Limb (tissue), 2 donors: ENCODE data around the gene TTC33.
A peak's percentile ranks its signal among the peaks of the same experiment; 100 is the strongest.
"Not testable (repeated sequence)": the region's sequence is repeated elsewhere in the genome, so short reads cannot be mapped to it uniquely, and the experiment has no call there.

Experiments
- DNase-seq, 2 donors: peaks; one replicate each; pipeline ENCODE4 v3.0.0-alpha.2; 2016; ENCODE audit errors: extremely low spot score in 2 of 2

Gene TTC33

DNA sequence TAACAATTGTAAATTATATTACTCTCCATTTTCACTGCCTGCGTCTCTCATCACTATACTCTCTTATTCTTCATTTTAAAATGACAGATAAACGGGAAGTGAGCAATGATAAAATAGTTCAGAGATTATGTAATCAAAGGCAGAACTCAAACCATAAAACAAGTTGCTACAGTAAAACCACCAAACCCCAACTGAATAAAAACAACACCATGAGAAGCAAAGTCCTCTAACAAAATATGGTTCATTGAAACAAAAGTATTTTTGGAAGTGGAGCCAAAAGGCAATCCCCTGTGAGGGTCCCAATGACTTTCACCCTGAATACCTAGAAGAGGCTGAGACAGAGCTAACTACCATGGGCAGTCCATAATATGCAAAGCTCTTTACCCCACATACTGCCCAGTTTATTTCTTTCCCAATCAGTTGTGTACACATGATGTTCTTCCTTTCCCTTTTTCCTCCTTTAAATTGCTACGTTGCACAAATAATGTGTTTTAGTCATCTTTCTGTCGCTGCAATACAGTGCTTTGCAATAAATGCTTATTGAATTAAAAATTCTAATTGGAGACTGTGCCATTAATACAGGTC, 140.1 kb downstream of the TTC33 start:
- no peak for DNase-seq

DNA sequence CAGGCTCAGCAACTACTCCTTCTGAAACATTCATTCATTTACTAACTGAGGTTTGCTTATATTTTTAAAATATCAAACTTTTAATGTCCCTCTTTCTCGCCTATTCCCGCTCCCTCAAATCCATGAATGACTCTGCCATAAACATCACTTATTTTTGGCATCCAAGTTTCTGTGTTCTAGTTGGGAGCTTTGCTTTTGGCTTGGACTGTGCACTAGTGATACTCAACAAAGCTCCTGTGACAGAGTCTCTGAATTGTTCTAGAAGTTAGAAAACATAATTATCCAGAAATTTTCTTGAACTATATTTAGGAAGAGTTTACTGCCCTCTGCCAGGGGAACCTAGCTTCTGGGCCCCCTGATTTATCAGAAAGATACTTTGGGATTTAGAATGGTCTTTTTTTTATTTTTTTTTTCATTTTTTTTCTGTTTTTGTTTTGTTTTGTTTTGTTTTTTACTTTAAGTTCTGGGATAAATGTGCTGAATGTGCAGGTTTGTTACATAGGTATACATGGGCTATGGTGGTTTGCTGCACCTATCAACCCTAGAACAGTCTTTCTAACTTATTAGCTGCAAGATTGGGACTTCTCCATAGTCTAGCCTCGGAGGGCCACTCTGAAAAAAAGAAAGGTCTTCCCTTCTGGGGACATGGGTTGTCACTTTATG, 140.7 kb downstream of the TTC33 start:
- DNase-seq, result no peak

DNA sequence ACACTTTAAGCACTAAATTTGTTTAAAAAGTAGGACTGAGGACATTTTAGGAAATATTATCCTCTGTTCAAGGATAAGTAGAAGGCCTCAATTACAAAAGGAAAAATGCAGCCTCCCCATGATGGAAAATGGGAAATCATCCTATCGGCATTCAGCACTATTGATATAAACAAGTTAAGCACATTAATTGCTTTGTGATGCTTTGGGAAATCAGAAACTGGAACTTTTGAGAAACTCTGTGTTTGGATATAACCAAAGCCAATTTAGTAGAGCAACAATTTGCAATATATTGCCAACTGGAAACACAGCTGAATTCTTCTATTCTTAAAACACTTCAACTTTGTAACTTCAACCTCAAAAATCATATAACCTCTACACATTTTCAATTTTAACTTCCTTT, 141.3 kb downstream of the TTC33 start:
- DNase-seq, result no peak

DNA sequence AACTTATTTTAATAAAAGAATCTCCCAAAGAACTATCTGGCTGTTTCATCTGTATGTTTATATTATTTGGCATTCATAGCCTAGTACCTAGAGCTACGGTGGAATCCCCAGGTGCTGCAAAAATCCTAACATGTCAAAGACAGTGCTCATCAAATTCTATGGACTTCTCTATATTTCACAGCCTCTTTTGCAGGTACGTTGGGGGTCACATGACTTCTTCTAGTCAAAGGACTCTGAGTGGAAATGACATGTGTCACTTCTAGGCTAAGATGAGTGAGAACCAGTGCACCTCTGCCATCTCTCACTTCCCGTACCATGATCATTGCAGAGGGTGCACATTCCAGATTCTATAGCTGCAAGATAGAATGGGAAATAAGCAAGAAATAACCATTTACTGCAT, 148.6 kb downstream of the TTC33 start:
- DNase-seq, result no peak

DNA sequence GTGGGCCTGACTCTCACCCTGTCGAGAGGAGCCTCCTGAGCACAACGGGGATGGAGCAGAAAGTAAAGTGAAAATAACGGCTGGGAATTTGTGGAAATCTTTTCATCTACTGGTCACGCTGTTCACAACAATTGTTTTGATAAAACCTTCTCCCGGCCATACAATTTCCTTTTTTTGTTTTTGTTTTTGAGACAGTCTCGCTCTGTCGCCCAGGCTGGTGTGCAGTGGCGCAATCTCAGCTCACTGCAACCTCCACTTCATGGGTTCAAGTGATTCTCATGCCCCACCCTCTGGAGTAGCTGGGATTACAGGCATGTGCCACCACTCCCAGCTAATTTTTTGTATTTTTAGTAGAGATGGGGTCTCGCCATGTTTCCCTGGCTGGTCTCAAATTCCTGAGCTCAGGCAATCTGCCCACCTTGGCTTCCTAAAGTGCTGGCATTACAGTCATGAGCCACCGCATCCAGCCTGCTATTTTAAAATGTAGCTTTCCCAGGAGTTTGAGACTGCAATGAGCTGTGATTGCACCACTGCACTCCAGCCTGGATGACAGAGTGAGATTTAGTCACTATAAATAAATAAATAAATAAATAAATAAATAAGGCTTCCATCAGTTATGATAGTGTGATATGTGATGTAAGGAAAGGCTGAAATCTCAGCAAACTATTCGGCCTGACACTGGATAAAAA, 149.5 kb downstream of the TTC33 start:
- no peak for DNase-seq

DNA sequence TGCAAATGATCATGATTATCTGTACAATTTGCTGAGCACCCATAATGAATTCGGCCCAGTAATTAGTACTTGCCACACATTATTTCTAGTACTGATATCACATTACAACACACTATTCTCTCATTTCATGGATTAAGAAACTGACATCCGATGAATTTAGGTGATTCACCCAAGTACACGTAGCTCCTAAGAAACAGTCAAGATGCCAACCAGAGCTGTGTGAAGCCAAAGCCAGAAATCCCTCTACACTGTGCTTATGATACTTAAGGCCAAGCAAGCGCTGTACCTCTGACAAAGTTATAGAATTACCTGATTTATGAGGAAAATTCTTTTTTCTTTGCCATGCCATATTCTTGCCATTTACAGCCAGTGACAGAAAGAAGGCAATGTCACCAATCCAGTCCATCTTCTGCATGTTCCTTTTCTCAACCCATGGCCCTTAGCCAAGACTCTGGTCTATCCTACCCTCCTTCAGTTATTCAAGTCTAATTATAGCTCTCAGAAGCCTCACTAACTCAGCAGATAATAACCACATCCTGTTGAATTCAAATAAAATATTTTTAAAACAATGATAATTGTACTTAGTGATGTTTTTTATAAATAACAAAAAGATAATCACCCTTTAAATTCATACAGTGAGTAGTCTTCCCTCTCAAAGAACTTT, 150.3 kb downstream of the TTC33 start:
- DNase-seq, result no peak

DNA sequence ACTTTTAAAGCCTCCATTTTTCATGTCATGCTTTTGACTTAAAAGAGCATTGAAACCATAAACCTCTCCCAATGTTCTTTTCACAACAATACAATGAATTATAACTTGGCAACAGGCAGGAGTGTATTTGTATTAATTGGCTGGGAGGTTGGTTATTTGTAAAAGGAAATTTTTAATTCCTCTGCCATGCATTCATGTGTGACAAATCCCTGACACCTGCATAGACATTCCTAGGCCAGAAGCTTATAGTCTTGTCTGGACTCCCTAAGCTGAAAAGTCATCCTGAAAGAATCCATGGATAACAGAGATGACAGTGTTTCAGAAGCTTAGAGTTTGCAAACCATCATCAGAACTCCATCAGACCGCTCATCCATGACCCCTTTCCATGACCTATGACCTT, 152.4 kb downstream of the TTC33 start:
- peak in 1 of 2 donors; percentile 44 for DNase-seq

DNA sequence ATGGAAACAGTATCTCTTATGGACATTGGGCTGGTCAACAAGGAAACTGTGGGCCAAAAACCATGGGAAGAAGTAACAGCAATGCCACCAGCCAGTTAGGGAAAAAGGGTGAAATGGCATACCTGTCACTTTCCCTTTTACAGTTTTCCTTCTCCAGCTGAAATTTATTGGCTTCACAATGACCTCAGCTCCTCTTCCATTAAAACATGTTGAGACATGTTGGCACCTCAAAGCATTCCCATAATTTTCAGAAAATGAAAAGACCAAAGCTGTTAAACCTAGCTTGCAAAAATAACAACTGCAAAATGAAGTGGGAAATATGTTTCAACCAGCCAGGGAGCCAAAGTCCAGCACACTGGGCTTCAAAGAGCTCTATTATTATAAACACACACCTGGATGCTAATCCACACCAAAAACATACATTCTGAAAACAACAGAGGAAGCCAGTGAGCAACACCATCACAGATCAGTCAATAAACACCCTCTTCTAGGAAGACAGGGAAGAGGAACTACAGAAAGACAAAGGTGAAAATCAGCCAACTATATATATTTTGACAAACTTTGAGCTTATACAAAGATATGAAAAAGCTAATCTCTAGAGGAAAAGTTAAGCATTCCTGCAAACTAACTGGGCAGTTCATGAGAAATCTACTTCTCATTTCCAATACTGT, 154.4 kb downstream of the TTC33 start:
- DNase-seq, result no peak

DNA sequence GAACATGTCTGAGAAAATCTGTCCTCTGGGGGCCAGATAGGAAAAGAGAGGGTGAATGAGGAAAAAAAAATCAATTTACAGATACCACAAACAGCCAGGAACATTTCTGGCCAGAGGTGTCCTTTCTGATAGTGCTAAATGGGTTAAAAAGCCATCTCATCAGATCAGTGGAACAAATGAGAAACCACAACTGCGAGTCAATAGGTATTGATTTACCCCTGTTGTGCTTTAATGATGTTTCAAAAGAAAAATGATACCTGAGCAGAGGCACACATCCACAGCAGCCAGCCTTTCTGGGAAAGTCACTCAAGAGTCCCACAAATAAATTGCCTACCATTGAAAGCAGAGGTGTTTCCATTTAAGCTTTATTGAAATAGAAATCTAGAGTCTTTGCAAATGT, 155.4 kb downstream of the TTC33 start:
- no peak for DNase-seq

DNA sequence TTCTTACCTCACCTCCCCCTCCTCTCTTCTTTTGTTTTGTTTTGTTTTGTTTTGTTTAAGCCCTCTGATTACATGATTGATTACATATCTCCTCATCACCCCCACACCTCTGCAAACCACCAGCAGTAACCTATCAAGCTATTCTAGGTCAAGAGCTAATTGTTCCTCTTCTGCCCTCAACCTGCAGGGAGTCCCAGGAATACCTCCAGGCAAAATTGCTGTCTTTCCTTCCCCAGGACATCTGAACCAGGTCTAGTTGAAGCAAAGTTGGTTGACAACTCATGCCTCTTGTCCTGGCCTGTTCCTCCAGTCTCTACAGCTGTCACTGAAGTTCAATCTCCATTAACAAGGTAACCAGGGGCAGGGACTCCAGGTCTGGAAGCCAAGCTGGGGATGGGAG, 156.1 kb downstream of the TTC33 start:
- no peak for DNase-seq

DNA sequence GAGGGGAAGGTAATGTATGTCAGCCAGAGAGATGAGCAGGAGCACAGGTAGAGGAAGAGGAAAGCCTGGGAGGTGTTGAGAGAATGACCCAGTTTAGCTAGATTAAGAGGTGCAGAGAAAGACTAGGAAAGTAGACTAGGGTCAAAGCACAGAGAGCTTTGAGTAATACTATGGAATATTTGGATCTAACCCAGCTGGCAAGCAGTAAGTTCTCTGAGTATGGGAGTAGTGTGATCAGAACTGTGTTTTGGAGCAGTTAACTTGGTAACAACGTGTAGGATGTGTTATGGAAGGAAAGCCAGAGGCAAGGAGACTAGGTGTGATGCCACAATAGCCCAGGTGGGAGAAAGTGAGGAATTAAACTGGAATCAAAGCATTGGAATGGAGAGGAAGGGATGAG, 160.9 kb downstream of the TTC33 start:
- no peak for DNase-seq

DNA sequence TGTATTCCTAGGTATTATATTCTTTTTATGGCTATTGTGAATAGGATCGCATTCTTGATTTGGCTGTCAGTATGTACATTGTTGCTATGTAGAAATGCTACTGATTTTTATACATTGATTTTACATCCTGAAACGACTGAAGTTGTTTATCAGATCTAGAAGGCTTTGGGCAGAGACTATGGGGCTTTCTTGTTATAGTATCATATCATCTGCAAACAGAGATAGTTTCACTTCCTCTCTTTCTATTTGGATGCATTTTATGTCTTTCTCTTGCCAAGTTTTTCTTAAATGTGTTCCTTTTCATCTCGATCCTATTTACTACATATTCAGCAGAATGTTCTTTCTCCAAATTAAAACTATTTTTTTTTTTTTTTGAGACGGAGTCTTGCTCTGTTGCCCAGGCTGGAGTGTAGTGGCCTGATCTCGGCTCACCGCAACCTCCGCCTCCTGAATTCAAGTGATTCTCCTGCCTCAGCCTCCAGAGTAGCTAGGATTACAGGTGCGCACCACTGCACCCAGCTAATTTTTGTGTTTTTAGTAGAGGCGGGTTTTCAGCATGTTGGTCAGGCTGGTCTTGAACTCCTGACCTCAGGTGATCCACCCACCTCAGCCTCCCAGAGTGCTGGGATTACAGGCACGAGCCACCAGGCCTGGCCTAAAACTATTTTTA, 163.9 kb downstream of the TTC33 start:
- DNase-seq, result not testable (repeated sequence)

DNA sequence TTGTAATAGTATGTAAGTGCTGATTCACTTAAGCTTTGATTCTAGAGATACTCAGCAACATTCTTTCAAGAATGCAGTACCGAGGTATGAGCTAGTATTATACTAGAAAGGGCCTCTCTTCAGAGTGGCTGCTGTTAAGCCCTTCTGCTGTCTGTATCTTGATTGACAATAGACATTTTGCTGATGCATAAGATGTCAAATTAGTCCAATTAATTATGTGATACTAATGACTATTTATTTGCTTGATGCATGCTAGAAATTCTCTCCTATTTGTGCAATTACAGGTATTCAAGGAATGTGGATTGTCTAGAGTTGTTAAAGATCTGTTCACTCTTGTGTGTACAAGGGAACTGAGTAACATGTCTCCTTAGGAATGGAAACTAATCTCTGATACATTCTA, 168.4 kb downstream of the TTC33 start:
- no peak for DNase-seq

DNA sequence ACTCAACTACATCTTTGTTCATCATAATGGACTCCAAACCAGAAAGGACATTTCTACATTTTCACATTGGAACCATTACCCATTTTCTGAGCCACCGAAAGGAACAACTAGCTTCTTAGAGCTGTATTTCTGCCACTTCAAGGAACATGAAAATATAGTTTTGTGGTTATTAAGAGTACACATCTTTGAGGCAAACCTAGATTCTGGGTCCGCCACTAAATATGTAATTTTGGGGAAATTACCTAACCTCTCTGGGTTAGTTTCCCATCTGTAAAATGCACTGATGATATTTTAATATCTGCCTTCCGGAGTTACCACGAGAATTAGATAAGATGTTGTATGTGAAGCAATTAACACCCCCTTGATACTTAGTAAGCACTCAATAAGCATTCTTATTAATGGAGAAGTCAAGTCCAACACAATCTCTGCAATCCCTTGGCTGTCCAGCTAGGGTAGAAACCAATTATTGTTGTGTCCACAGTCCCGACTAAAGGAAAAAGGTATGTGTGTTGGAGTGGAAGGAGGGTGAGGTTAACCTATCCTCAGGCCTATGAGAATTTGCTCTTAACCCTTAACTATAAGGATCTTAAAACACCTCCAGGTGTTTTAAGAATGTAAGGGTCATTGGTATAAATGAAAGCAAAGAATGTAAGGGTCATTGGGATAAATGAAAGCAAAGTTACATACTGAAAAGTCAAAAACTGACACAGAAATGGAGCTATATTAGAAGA, 170.1 kb downstream of the TTC33 start:
- no peak for DNase-seq

DNA sequence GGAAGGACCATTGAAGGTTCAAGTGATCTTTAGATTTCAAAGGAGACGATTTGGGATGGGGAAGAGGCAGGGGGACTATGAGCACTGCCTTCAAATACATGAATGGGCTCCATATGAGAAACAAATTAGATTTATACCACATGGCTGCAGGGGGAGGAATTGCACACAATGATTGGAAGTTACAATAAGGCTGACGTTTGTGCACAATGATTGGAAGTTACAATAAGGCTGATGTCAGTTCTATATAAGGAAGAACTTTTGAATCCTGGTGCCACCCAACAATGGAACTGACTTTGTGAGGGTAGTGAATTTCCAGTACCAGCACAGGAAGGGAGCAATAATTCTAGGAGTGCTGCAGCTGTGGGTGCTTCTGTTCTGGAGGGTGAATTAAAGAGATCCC, 171.7 kb downstream of the TTC33 start:
- DNase-seq, result no peak

DNA sequence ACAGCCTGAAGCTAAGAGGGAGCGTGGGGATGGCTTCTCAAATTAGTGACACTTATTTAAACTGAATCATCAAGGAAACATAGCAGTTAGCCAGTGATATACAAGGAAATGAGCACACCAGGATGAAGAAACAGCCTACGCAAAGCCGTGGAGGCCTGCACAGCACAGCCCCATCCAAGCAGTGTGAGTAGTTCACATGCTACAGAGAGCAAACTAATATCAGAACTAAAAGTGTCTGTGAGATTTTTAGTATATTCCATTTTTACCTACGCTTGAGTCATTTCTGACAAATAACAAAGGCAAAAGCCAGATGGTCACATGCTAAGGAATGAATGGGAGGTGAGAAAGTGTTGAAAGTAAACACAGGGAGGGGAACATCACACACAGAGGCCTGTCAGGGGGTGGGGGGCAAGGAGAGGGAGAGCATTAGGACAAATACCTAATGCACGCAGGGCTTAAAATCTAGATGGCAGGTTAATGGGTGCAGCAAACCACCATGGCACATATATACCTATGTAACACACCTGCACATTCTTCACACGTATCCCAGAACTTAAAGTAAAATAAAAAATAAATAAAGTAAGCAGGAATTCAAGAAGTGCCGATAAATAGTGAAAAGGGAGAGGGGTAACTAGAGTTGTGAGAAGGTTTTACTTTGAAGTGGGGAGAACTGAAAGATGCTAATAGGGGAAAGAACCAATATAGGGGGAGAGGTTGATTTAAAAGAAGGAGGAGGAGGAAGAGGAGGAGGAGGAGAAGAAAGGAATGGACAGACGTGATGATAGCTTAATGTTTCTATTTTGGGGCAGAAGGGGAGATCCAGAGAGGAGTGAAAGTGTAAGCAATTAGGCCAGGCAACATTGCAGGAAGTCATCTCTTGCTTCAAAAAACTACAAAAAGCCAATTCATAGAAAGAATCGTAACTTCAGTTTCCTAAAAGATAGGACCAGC, 177.0 kb downstream of the TTC33 start:
- DNase-seq, result no peak

DNA sequence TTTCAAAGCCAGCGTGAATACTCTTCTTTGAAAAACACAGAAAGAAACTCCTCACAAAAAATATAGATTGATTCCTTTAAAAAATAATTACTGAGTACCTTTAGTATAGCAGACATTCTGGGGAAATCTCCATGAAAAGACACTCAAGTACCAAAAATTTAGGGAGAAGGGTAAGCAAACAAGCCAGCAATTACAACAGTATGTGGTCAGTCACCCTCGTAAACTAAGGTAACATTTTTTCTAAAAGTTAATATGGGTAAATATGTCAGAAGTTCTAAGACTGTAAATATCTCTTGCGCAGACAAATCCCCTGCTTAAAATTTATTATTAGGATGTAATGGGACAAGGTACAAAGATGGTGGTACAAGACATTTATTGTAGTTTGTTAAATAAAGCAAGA, 178.0 kb downstream of the TTC33 start:
- no peak for DNase-seq

DNA sequence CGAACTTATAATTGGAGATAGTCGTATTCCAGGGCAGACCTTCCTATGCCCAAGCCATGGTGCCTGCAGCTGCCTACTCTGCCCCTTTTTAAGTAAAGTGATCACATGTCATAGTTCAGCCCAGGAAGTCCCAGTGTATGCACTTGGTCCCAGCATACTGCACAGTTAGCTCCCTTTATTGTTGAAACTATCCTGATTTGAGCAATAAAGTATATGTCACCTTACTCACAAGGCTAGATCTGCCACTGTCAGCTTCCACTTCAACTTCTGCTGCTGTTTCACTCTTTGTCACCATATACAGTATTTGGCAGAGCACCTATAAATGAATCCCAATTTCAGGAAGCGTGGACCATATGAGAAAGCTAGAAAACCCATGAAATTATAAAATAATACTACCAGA, 179.8 kb downstream of the TTC33 start:
- DNase-seq, result no peak

DNA sequence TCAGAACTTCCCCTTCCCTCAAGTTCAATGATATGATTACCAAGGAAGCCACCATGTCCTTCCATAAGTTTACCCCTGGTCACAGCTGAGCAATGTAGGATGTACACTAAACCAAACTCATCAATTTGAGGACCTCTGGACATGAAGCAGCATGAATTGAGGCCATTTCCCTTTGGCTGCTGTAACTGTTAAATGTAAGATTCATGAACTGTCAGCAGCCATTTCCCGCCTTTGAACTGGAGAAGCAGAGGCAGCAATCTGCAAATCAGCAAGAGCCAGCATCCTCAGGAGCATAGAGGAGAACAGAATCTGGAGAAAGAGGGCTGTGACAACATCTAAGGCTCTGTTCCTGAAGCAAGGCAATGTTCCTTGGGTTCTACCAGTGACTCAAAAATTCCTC, 180.3 kb downstream of the TTC33 start:
- DNase-seq, result no peak

DNA sequence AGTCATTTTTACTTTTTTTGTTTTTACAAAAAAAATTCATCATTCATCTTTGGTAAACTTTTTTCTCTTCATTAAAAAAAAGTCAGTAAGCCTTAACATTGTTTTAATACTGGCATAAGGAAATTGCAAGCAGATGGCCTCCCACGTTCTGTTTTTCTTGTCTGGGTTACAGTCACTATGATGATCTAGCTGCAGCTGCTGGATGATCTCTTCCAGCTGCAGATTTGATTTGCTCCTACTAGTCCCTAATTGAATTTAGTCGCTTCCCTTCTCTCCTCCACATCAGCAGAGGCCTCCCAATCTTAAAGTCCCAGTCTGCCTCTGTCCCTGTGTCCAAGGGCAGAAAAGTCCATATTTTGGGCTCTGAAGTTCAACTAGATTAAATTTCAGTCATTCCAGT, 182.8 kb downstream of the TTC33 start:
- DNase-seq, result peak; percentile 40 to 87
